ENCODE measurements around the gene OR52E2. TPM values are rescaled to one million over a fixed set of nuclear protein-coding genes. Genes with fewer than 3 reads are reported as not detected.

The OR52E2 gene
- polyA plus RNA-seq, 3 donors = not detected

- Histone ChIP-seq H3K27ac (ENCODE audit: low read depth in 1 of 2, low read length in 2 of 2) (no peak overlapping the region), H4K20me1 (ENCODE audit: insufficient read depth, low read length) (no peaks in the 10 kb centered on the region), H3K79me2 (ENCODE audit: insufficient read depth, low read length) (no peaks in the 10 kb centered on the region), H3K4me2 (replicated peaks; ENCODE audit: extremely low read depth, low read length, poor library complexity, severe bottlenecking) (no peak overlapping the region), H3K36me3 (replicated peaks in 1 of 2; ENCODE audit: control insufficient read depth in 1 of 2, insufficient read depth in 2 of 2, low read length in 2 of 2) (no peaks in the 10 kb centered on the region), H3K9ac (ENCODE audit: insufficient read depth, low read length, poor library complexity, severe bottlenecking) (no peak overlapping the region), H3K27me3 (ENCODE audit: control insufficient read depth in 2 of 2, insufficient read depth in 2 of 2, low read length in 2 of 2) (no peaks in the 10 kb centered on the region), H3K4me3 (replicated peaks in 1 of 3; ENCODE audit: low read depth in 2 of 3, low read length in 3 of 3) (no peak overlapping the region), H3K4me1 (ENCODE audit: control insufficient read depth in 1 of 2, insufficient read depth in 2 of 2, low read length in 2 of 2) (no peaks in the 10 kb centered on the region), H3K9me3 (replicated peaks in 1 of 2; ENCODE audit: control insufficient read depth in 1 of 2, insufficient read depth in 1 of 2, low read length in 2 of 2) (no peaks in the 10 kb centered on the region), H2AFZ (ENCODE audit: insufficient read depth, low read depth, low read length, poor library complexity, severe bottlenecking) (no peak overlapping the region)
- no peak for TF ChIP-seq CTCF (IDR thresholded peaks at IDR 0.05)
- Mint-ChIP-seq H3K4me1 (no peaks in the 10 kb centered on the region), H3K27me3 (ENCODE audit: low read depth in 3 of 3) (no peaks in the 10 kb centered on the region), H3K4me3 (no peak overlapping the region), H3K9me3 (peaks cover 0 to 2% (median 0%) of the 10 kb centered on the region in 7 donors), H3K27ac (no peak overlapping the region), H3K36me3 (no peaks in the 10 kb centered on the region)
- no peak for DNase-seq
- intact Hi-C loops (cut with micrococcal nuclease) = no loop called here
- WGBS (ENCODE audit: insufficient coverage) = no CpG with 5 or more reads among the region's 3 CpGs
Observed at GRCh38 chr11:5071799-5072198, 12.4 kb upstream of the OR52E2 start.

- Mint-ChIP-seq H3K9me3 (no peaks in the 10 kb centered on the region), H3K4me1 (no peaks in the 10 kb centered on the region), H3K27me3 (ENCODE audit: low read depth in 3 of 3) (no peaks in the 10 kb centered on the region), H3K27ac (no peak within 1 kb of the TSS), H3K4me3 (no peak within 1 kb of the TSS), H3K36me3 (no peaks in the 10 kb centered on the region)
- Histone ChIP-seq H3K9ac (ENCODE audit: insufficient read depth, low read length, poor library complexity, severe bottlenecking) (no peak within 1 kb of the TSS), H3K27me3 (ENCODE audit: control insufficient read depth in 2 of 2, insufficient read depth in 2 of 2, low read length in 2 of 2) (no peaks in the 10 kb centered on the region), H3K4me1 (ENCODE audit: control insufficient read depth in 1 of 2, insufficient read depth in 2 of 2, low read length in 2 of 2) (no peaks in the 10 kb centered on the region), H3K79me2 (ENCODE audit: insufficient read depth, low read length) (no peaks in the 10 kb centered on the region), H3K9me3 (replicated peaks in 1 of 2; ENCODE audit: control insufficient read depth in 1 of 2, insufficient read depth in 1 of 2, low read length in 2 of 2) (no peaks in the 10 kb centered on the region), H3K4me2 (replicated peaks; ENCODE audit: extremely low read depth, low read length, poor library complexity, severe bottlenecking) (no peak within 1 kb of the TSS), H2AFZ (ENCODE audit: insufficient read depth, low read depth, low read length, poor library complexity, severe bottlenecking) (no peak within 1 kb of the TSS), H4K20me1 (ENCODE audit: insufficient read depth, low read length) (no peaks in the 10 kb centered on the region), H3K4me3 (replicated peaks in 1 of 3; ENCODE audit: low read depth in 2 of 3, low read length in 3 of 3) (no peak within 1 kb of the TSS), H3K27ac (ENCODE audit: low read depth in 1 of 2, low read length in 2 of 2) (no peak within 1 kb of the TSS), H3K36me3 (replicated peaks in 1 of 2; ENCODE audit: control insufficient read depth in 1 of 2, insufficient read depth in 2 of 2, low read length in 2 of 2) (no peaks in the 10 kb centered on the region)
- no peak for TF ChIP-seq CTCF (IDR thresholded peaks at IDR 0.05)
- DNase-seq = no peak
- no CpG with 5 or more reads among the region's 3 CpGs for WGBS (ENCODE audit: insufficient coverage)
- intact Hi-C loops (cut with micrococcal nuclease) = loop anchor here in 1 of 2 donors (5.0 kb wide), 1 partner anchor 278 kb away; no protein-coding TSS in a partner anchor
Observed at GRCh38 chr11:5069272-5069671, 9.8 kb upstream of the OR52E2 start, which contains the start of gene OR52E1. TSS of gene OR52E1 (plus strand) at chr11:5069572.

Measured in CD14-positive monocyte (primary cell).